Transverse colon (tissue), 4 donors: ENCODE measurements around the gene FAM120A. TPM values are rescaled to one million over a fixed set of nuclear protein-coding genes. Genes with fewer than 3 reads are reported as not detected.

ENCODE experiments used
- DNase-seq: peaks from one replicate; pipeline ENCODE4 v3.0.0-alpha.2; 2019
- H3K27ac ChIP-seq, 4 donors: fragments of 200-600 bp; sonication (generic); 2 replicates each; pipeline ENCODE4 v1.5.1; 2016 to 2018; ENCODE audit warnings: inconsistent platforms in 4 of 4
- H3K27me3 ChIP-seq: fragments of 200-600 bp; sonication (generic); 2 replicates; pipeline ENCODE4 v1.5.1; 2017; ENCODE audit warnings: inconsistent platforms
- H3K36me3 ChIP-seq, 4 donors: fragments of 200-600 bp; sonication (generic); 2 replicates each; pipeline ENCODE4 v1.5.1; 2017 to 2019; ENCODE audit warnings: inconsistent platforms in 4 of 4
- H3K4me1 ChIP-seq, 4 donors: fragments of 200-600 bp; sonication (generic); 2 replicates each; pipeline ENCODE4 v1.5.1; 2017 to 2020; ENCODE audit warnings: inconsistent platforms in 4 of 4
- H3K4me3 ChIP-seq, 4 donors: fragments of 200-600 bp; sonication (generic); 1 replicate in 1 of 4; 2 replicates in 3 of 4; pipeline versions ENCODE4 v1.5.1 to v1.6.1; 2017 to 2019; ENCODE audit warnings: inconsistent platforms in 4 of 4
- H3K9me3 ChIP-seq, 2 donors: fragments of 200-600 bp; sonication (generic); 2 replicates each; pipeline ENCODE4 v1.5.1; 2017 to 2019; ENCODE audit warnings: inconsistent platforms in 2 of 2
- CTCF ChIP-seq, 5 experiments: fragments of 200-600 bp in 3 of 5; fragments of 450-650 bp in 2 of 5; sonication (generic) in 3 of 5; IDR thresholded peaks; 1 replicate in 2 of 5; 2 replicates in 3 of 5; pipeline ENCODE4 v1.5.1; 2016 to 2017; ENCODE audit warnings: antibody characterized with exemption in 5 of 5, inconsistent platforms in 3 of 5, mild to moderate bottlenecking in 2 of 5, moderate library complexity in 1 of 5
- EP300 ChIP-seq: sonication (generic); formaldehyde crosslinking; IDR thresholded peaks from one replicate; pipeline ENCODE4 v1.6.1; 2017; ENCODE audit warnings: antibody characterized with exemption, low read depth
- POLR2A ChIP-seq: fragments of 450-650 bp; IDR thresholded peaks from one replicate; pipeline ENCODE4 v1.6.1; 2016; ENCODE audit warnings: antibody characterized with exemption, mild to moderate bottlenecking, moderate library complexity
- POLR2AphosphoS5 ChIP-seq, 3 donors: sonication (generic); formaldehyde crosslinking; IDR thresholded peaks; one replicate each; pipeline ENCODE4 v1.6.1; 2016; ENCODE audit warnings: antibody characterized with exemption in 3 of 3
- WGBS, 2 donors: methylation state at CpG; one replicate each; pipeline ENCODE4 v1.1.5; 2018; ENCODE audit warnings: low coverage in 1 of 2; 5-methylcytosine and 5-hydroxymethylcytosine counted together
- in situ Hi-C, 4 donors: fragments of 200-750 bp; cut with MboI; loops; one replicate each; pipeline versions ENCODE4 v1.15.0 to v1.15.1; 2017; ENCODE audit warnings: low sequenced_read_pairs in 3 of 4, low pct_ligation_motif_present in 1 of 4, low pct_unique_long_range_greater_than_20kb in 1 of 4
- intact Hi-C: fragments of 100-400 bp; cut with DNase I; formaldehyde crosslinking; loops from one replicate; pipeline ENCODE4 v1.15.1; 2023; ENCODE audit warnings: low total_unique reads
- total RNA-seq, 4 donors: library from RNA; depleted of rRNA; stranded (reverse); fragments of >200 nt; gene quantifications; one replicate each; pipeline ENCODE4 v1.1.0, GENCODE V29; 2016

The FAM120A gene
- total RNA-seq, 4 donors from 2014 or later, result 122 to 244 (median 180) TPM

GRCh38 chr9:93572636-93573515, 121.4 kb downstream of the FAM120A start:
- 92 to 93% methylated on average over 3 to 8 of the region's 8 CpGs for WGBS, 2 donors
- no peaks in the 10 kb centered on the region for H3K36me3 ChIP-seq
- H3K9me3 ChIP-seq, result no peaks in the 10 kb centered on the region
- DNase-seq, result no peak
- peaks cover 4 to 14% (median 13%) of the 10 kb centered on the region in 4 donors for H3K4me1 ChIP-seq
- H3K27ac ChIP-seq, result no peak overlapping the region
- intact Hi-C loops, result no loop called here
- in situ Hi-C loops, result loop anchor here in 2 of 4 donors (25.0 kb wide), 1 partner anchor 411 kb away; no protein-coding TSS in a partner anchor
- H3K4me3 ChIP-seq, result no peak overlapping the region
- no peaks in the 10 kb centered on the region for H3K27me3 ChIP-seq
- no peak for TF ChIP-seq POLR2AphosphoS5 (IDR thresholded peaks at IDR 0.05)

GRCh38 chr9:93573516-93573828, 122.0 kb downstream of the FAM120A start:
- no peak for DNase-seq
- TF ChIP-seq CTCF (IDR thresholded peaks at IDR 0.05), result no peak
- no peak for TF ChIP-seq POLR2A
- no peak for TF ChIP-seq POLR2AphosphoS5 (IDR thresholded peaks at IDR 0.05)
- TF ChIP-seq EP300, result no peak
- H3K36me3 ChIP-seq, result no peaks in the 10 kb centered on the region
- in situ Hi-C loops, result loop anchor here in 2 of 4 donors (25.0 kb wide), 1 partner anchor 411 kb away; no protein-coding TSS in a partner anchor
- H3K27ac ChIP-seq, result no peak overlapping the region
- H3K4me1 ChIP-seq, result peaks cover 4 to 20% (median 18%) of the 10 kb centered on the region in 4 donors
- no peaks in the 10 kb centered on the region for H3K27me3 ChIP-seq
- intact Hi-C loops, result no loop called here
- no peaks in the 10 kb centered on the region for H3K9me3 ChIP-seq
- 85 to 91% methylated on average over 3 of the region's 3 CpGs for WGBS, 2 donors
- no peak overlapping the region for H3K4me3 ChIP-seq

GRCh38 chr9:93574091-93574899, 122.8 kb downstream of the FAM120A start:
- Histone ChIP-seq H3K27ac (no peak overlapping the region), H3K4me3 (no peak overlapping the region), H3K27me3 (no peaks in the 10 kb centered on the region), H3K36me3 (no peaks in the 10 kb centered on the region), H3K4me1 (peaks cover 4 to 28% (median 23%) of the 10 kb centered on the region in 4 donors), H3K9me3 (no peaks in the 10 kb centered on the region)
- intact Hi-C loops (no loop called here), in situ Hi-C loops (loop anchor here in 2 of 4 donors (25.0 kb wide), 1 partner anchor 412 kb away; no protein-coding TSS in a partner anchor)
- TF ChIP-seq CTCF (IDR thresholded peaks at IDR 0.05) (no peak), POLR2AphosphoS5 (IDR thresholded peaks at IDR 0.05) (no peak), POLR2A (no peak), EP300 (no peak)
- DNase-seq, result no peak
- WGBS, 2 donors, result 50 to 91% methylated on average over 2 to 9 of the region's 9 CpGs

- Histone ChIP-seq H3K27me3 (no peaks in the 10 kb centered on the region), H3K9me3 (no peaks in the 10 kb centered on the region), H3K27ac (peak overlapping the region; percentile 91 to 98 (median 96)), H3K4me3 (peak overlapping the region; percentile 86 to 98 (median 92)), H3K36me3 (no peaks in the 10 kb centered on the region), H3K4me1 (peaks cover 4 to 37% (median 30%) of the 10 kb centered on the region in 4 donors)
- in situ Hi-C loops (loop anchor here in 2 of 4 donors (25.0 kb wide), 1 partner anchor 413 kb away; no protein-coding TSS in a partner anchor), intact Hi-C loops (no loop called here)
- 32% methylated on average over 28 of the region's 30 CpGs; no CpG with 5 or more reads in 1 of the 2 donors for WGBS, 2 donors
- TF ChIP-seq POLR2A (no peak), POLR2AphosphoS5 (IDR thresholded peaks at IDR 0.05) (no peak), CTCF (IDR thresholded peaks at IDR 0.05) (no peak), EP300 (no peak)
- DNase-seq, result no peak
These were observed 123.7 kb downstream of the FAM120A start for GRCh38 chr9:93574900-93575795.
